ENCODE data around the gene PPIA.

Gene PPIA

GRCh38 chr7:44805950-44806349 lies 9.5 kb downstream of the PPIA start:
- ChIA-PET POLR2A (interaction anchor here (0.6 to 0.8 kb wide), 2 partner anchors 9 to 31 kb away, joined by 3 read pairs; no protein-coding TSS in a partner anchor), CTCF (interaction anchor here (1.4 to 1.8 kb wide), 2 partner anchors 8 to 9 kb away, joined by 4 to 5 read pairs; partner anchors contain the start of gene PPIA)
- no peak for DNase-seq (ENCODE audit: extremely low spot score)
- no peak for TF ChIP-seq CTCF (IDR thresholded peaks at IDR 0.05; ENCODE audit: control extremely low read depth, extremely low read depth, low read depth, missing control alignments)

DNA sequence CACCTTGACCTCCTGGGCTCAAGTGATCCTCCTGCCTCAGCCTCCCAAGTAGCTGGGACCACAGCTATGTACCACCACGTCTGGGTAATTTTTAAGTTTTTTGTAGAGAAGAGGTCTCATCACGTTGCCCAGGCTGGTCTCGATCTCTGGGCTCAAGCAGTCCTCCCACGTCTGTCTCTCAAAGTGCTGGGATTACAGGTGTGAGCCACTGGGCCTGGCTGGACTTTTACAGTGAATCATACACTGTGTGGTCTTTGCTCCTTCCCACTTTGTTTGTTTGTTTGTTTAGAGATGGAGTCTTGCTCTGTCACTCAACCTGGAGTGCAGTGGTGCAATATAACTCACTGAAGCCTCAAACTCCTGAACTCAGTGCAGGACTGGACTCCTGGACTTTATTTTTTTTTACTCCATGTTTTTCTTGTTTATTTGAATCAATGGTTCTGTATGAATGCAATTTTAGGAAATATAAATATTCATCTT lies 12.5 kb downstream of the PPIA start:
- POLR2A ChIA-PET: interaction anchor here (0.7 kb wide), 1 partner anchor 201 kb away, joined by 4 read pairs; no protein-coding TSS in a partner anchor
- CTCF ChIA-PET: interaction anchor here (1.1 to 4.3 kb wide), 2 partner anchors 10 to 48 kb away, joined by 3 to 24 read pairs; partner anchors contain the start of gene PPIA
- DNase-seq (ENCODE audit: extremely low spot score): no peak
- no peak for TF ChIP-seq CTCF (IDR thresholded peaks at IDR 0.05; ENCODE audit: control extremely low read depth, extremely low read depth, low read depth, missing control alignments)

DNA sequence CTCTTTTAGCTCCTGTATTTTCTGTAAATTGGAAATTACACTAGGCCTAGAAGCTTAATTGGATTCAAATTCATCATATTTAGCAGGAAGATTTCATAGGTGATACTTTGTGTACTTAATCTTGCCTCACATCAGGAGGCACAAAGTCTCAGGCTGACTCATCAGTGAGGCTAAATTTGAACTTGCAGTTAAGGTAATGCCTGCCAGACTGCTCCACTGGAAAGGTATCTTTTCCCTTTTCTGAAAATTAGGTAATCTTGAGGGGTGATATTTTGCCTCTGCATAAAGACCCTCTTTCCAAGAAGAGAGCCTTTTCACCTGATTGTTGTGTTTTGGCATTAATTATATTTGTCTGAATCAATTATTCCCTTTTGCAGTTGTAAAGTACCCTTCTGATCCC lies 14.6 kb downstream of the PPIA start:
- TF ChIP-seq CTCF (IDR thresholded peaks at IDR 0.05; ENCODE audit: control extremely low read depth, extremely low read depth, low read depth, missing control alignments): no peak
- ChIA-PET POLR2A (interaction anchor here (1.2 kb wide), 1 partner anchor 14 kb away, joined by 3 read pairs; the partner anchor contains the start of gene PPIA), CTCF (interaction anchor here (1.3 to 4.3 kb wide), 3 partner anchors 12 to 24 kb away, joined by 4 to 24 read pairs (median 4); partner anchors contain the start of gene PPIA)
- DNase-seq (ENCODE audit: extremely low spot score): no peak

DNA sequence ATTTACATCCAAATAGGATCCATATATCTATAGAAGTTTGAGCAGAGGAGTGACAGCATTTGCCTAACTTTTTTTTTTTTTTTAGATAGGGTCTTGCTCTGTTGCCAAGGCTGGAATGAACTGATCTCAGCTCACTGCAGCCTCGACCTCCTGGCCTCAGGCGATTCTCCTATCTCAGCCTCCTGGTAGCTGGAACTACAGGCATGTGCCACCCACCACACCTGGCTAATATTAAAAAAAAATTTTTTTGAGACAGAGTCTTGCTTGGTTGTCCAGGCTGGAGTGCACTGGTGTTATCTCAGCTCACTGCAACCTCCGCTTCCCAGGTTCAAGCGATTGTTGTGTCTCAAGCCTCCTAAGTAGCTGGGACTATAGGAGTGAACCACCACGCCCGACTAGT lies 15.1 kb downstream of the PPIA start:
- CTCF ChIA-PET: interaction anchor here (0.7 to 4.3 kb wide), 4 partner anchors 13 to 156 kb away, joined by 3 to 24 read pairs (median 4); partner anchors contain the start of gene PPIA
- DNase-seq (ENCODE audit: extremely low spot score): no peak
- TF ChIP-seq CTCF (IDR thresholded peaks at IDR 0.05; ENCODE audit: control extremely low read depth, extremely low read depth, low read depth, missing control alignments): no peak
- POLR2A ChIA-PET: interaction anchor here (1.2 kb wide), 1 partner anchor 15 kb away, joined by 3 read pairs; the partner anchor contains the start of gene PPIA

- DNase-seq (ENCODE audit: extremely low spot score): no peak
- CTCF ChIA-PET: no interaction called here
- no peak for TF ChIP-seq CTCF (IDR thresholded peaks at IDR 0.05; ENCODE audit: control extremely low read depth, extremely low read depth, low read depth, missing control alignments)
- POLR2A ChIA-PET: no interaction called here
These were observed 18.4 kb downstream of the PPIA start for GRCh38 chr7:44814919-44815318.

- POLR2A ChIA-PET: no interaction called here
These were observed 22.8 kb downstream of the PPIA start for GRCh38 chr7:44819292-44819691.

More at GRCh38 chr7:44819292-44819691, 22.8 kb downstream of the PPIA start:
- DNase-seq (ENCODE audit: extremely low spot score): no peak
- TF ChIP-seq CTCF (IDR thresholded peaks at IDR 0.05; ENCODE audit: control extremely low read depth, extremely low read depth, low read depth, missing control alignments): no peak
- CTCF ChIA-PET: interaction anchor here (1.2 to 1.7 kb wide), 2 partner anchors 8 to 21 kb away, joined by 3 read pairs; no protein-coding TSS in a partner anchor

Data from GM10248 (cell line).